ENCODE results near the gene TIMM17B. TPM values are rescaled to one million over a fixed set of nuclear protein-coding genes. Genes with fewer than 3 reads are reported as not detected.
A peak's percentile ranks its signal among the peaks of the same experiment; 100 is the strongest.

TIMM17B gene
- total and polyA plus RNA-seq, 2 experiments from 2014 or later: 42.5 to 113 TPM

DNA sequence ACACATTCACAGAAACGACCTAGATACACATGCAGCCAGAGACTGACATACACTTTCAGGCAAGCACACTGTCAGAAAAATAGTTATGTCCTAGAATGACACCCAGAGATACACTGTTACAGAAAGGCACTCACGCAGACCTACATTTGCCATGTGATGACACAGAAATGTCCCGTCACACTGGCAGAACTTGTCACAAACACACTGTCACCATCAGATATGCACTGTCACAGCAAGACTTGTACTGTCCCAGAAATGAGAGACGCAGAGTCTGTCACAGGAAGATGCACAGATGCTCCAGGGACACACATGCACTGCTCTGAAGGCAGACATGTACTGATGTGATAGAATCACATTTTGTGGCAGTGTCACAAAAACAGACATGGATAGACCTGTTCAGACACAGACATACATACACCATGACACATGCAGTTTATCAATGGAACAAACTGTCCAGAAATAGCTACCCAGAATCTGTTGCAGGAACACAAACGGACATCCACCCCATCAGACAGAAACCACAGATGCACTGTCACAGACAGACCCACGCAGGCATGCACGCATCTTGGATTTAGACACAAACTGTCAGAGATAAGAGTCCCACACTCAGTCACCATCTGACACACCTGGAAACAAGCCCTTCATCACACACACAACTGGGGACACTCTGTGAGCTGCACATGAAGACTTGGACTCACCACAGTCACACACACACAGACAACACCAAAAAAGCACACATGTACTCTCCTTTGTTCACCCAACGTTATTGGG, 22.6 kb upstream of the TIMM17B start:
- H3K9me2 ChIP-seq (replicated peaks; ENCODE audit: insufficient read depth): no peaks in the 10 kb centered on the region
- no peaks in the 10 kb centered on the region for H3K79me2 ChIP-seq
- H4K20me1 ChIP-seq (ENCODE audit: insufficient read depth, poor library complexity, severe bottlenecking): no peaks in the 10 kb centered on the region
- H3K4me1 ChIP-seq (ENCODE audit: insufficient read depth): no peaks in the 10 kb centered on the region
- no peak overlapping the region for H2AFZ ChIP-seq
- no peak for DNase-seq (ENCODE audit: low spot score)
- no peak overlapping the region for H3K27ac ChIP-seq
- H3K27me3 ChIP-seq: no peaks in the 10 kb centered on the region
- H3K9me3 ChIP-seq (ENCODE audit: low read depth): no peaks in the 10 kb centered on the region
- no peak overlapping the region for H3K4me3 ChIP-seq
- peak overlapping the region; percentile 93 for H3K4me2 ChIP-seq
- TF ChIP-seq CTCF (IDR thresholded peaks at IDR 0.05; ENCODE audit: poor library complexity) (no peak), EZH2 (IDR thresholded peaks at IDR 0.05; ENCODE audit: borderline replicate concordance) (no peak), EZH2phosphoT487 (IDR thresholded peaks at IDR 0.05; ENCODE audit: low read depth, severe bottlenecking, unreplicated experiment) (no peak)
- WGBS (ENCODE audit: low lambda C conversion rate, missing lambda C conversion rate): 52% methylated on average over 8 of the region's 8 CpGs
- no peaks in the 10 kb centered on the region for H3K36me3 ChIP-seq (replicated peaks; ENCODE audit: insufficient read depth, low read depth)

DNA sequence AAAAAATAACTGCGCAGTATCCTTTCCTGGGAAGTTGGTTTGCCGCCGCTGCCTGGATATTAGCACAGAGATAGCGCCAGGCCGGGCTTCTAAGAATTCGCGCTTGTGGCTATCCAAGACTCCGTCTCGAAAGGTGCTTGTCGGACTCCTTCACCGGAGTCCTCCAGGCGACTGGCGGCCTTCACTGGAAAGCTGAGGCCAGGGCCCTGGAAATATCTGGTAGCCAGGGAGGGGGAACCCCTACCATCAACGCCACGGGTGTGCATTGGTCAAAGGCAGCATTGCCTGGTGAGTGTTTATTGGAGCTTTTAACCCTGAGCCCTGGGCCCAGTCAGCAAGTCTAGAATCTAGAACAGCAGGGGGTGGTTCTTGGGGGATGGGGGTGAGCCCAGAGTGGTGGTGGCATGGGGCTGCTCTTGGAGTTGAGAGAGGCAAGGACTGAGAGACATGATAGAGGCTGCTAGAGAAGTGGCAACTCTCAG, 21.8 kb upstream of the TIMM17B start:
- Histone ChIP-seq H2AFZ (peak overlapping the region; percentile 12), H3K9me3 (ENCODE audit: low read depth) (no peaks in the 10 kb centered on the region), H3K9me2 (replicated peaks; ENCODE audit: insufficient read depth) (no peaks in the 10 kb centered on the region), H3K4me3 (no peak overlapping the region), H4K20me1 (ENCODE audit: insufficient read depth, poor library complexity, severe bottlenecking) (no peaks in the 10 kb centered on the region), H3K79me2 (no peaks in the 10 kb centered on the region), H3K27me3 (no peaks in the 10 kb centered on the region), H3K4me2 (peak overlapping the region; percentile 93), H3K27ac (peak overlapping the region; percentile 66), H3K4me1 (ENCODE audit: insufficient read depth) (no peaks in the 10 kb centered on the region), H3K36me3 (replicated peaks; ENCODE audit: insufficient read depth, low read depth) (no peaks in the 10 kb centered on the region)
- WGBS (ENCODE audit: low lambda C conversion rate, missing lambda C conversion rate): 24% methylated on average over 15 of the region's 15 CpGs
- no peak for DNase-seq (ENCODE audit: low spot score)
- TF ChIP-seq CTCF (IDR thresholded peaks at IDR 0.05; ENCODE audit: poor library complexity): no peak
- no peak for TF ChIP-seq EZH2 (IDR thresholded peaks at IDR 0.05; ENCODE audit: borderline replicate concordance)
- TF ChIP-seq EZH2phosphoT487 (IDR thresholded peaks at IDR 0.05; ENCODE audit: low read depth, severe bottlenecking, unreplicated experiment): no peak

GRCh38 chrX:48918643-48919340, 21.2 kb upstream of the TIMM17B start, which contains the start of gene PIM2:
Gene PIM2, minus strand, starts transcription at chrX:48919024. Its CDS starts 190 bp downstream, at chrX:48918834.
- Histone ChIP-seq H4K20me1 (ENCODE audit: insufficient read depth, poor library complexity, severe bottlenecking) (no peaks in the 10 kb centered on the region), H3K9me2 (replicated peaks; ENCODE audit: insufficient read depth) (no peaks in the 10 kb centered on the region), H3K79me2 (no peaks in the 10 kb centered on the region), H3K36me3 (replicated peaks; ENCODE audit: insufficient read depth, low read depth) (no peaks in the 10 kb centered on the region), H3K27ac (peak within 1 kb of the TSS; percentile 69), H3K4me1 (ENCODE audit: insufficient read depth) (no peaks in the 10 kb centered on the region), H3K27me3 (no peaks in the 10 kb centered on the region), H3K4me3 (peak within 1 kb of the TSS; percentile 59), H2AFZ (peak within 1 kb of the TSS; percentile 12), H3K9me3 (ENCODE audit: low read depth) (no peaks in the 10 kb centered on the region), H3K4me2 (peak within 1 kb of the TSS; percentile 93)
- DNase-seq (ENCODE audit: low spot score): peak; percentile 94
- WGBS (ENCODE audit: low lambda C conversion rate, missing lambda C conversion rate): 35% methylated on average over 42 of the region's 55 CpGs
- TF ChIP-seq EZH2 (IDR thresholded peaks at IDR 0.05; ENCODE audit: borderline replicate concordance): no peak
- TF ChIP-seq EZH2phosphoT487 (IDR thresholded peaks at IDR 0.05; ENCODE audit: low read depth, severe bottlenecking, unreplicated experiment): no peak

DNA sequence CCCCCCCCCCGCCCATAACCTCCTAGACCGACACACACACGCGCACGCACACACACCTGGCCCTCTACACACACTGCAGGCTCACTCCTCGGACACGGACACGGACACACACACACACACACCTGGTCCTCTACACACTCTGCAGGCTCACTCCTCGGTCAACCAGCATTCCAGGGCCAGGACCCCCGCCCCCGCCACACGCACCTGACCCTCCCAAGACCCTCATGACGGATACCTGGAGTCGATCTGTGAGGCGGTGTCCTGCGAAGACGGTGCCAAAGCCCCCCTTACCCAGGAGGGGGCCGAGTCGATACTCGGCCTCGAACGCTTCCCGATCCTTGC, 20.7 kb upstream of the TIMM17B start:
- TF ChIP-seq EZH2phosphoT487 (IDR thresholded peaks at IDR 0.05; ENCODE audit: low read depth, severe bottlenecking, unreplicated experiment): no peak
- no peak for TF ChIP-seq CTCF (IDR thresholded peaks at IDR 0.05; ENCODE audit: poor library complexity)
- TF ChIP-seq EZH2 (IDR thresholded peaks at IDR 0.05; ENCODE audit: borderline replicate concordance): no peak
- 32% methylated on average over 9 of the region's 23 CpGs for WGBS (ENCODE audit: low lambda C conversion rate, missing lambda C conversion rate)

More for the DNA sequence above, 20.7 kb upstream of the TIMM17B start:
- H3K4me2 ChIP-seq: peak overlapping the region; percentile 93
- peak overlapping the region; percentile 6 for H2AFZ ChIP-seq
- H3K36me3 ChIP-seq (replicated peaks; ENCODE audit: insufficient read depth, low read depth): no peaks in the 10 kb centered on the region
- peak overlapping the region; percentile 69 for H3K27ac ChIP-seq
- no peaks in the 10 kb centered on the region for H3K9me2 ChIP-seq (replicated peaks; ENCODE audit: insufficient read depth)
- DNase-seq (ENCODE audit: low spot score): no peak
- no peaks in the 10 kb centered on the region for H3K9me3 ChIP-seq (ENCODE audit: low read depth)
- H3K27me3 ChIP-seq: no peaks in the 10 kb centered on the region
- H4K20me1 ChIP-seq (ENCODE audit: insufficient read depth, poor library complexity, severe bottlenecking): no peaks in the 10 kb centered on the region
- H3K4me1 ChIP-seq (ENCODE audit: insufficient read depth): no peaks in the 10 kb centered on the region
- H3K4me3 ChIP-seq: peak overlapping the region; percentile 59
- no peaks in the 10 kb centered on the region for H3K79me2 ChIP-seq
